Fibroblast of skin of left biceps (primary cell): ENCODE results near the gene TEF.
"Not testable (repeated sequence)": the region's sequence is repeated elsewhere in the genome, so short reads cannot be mapped to it uniquely, and the experiment has no call there.

ENCODE experiments used
- DNase-seq, 2 experiments: peaks; one replicate each; pipeline ENCODE4 v3.0.0-alpha.2; 2013; ENCODE audit warnings: low read depth in 2 of 2

TEF gene

GRCh38 chr22:41425660-41426365 is 44.1 kb downstream of the TEF start:
- DNase-seq = no peak

GRCh38 chr22:41429232-41429950 is 47.6 kb downstream of the TEF start:
- DNase-seq = no peak

- no peak for DNase-seq
Observed at GRCh38 chr22:41429951-41430332, 48.2 kb downstream of the TEF start.

GRCh38 chr22:41431656-41432055 is 49.9 kb downstream of the TEF start:
- DNase-seq = no peak

- DNase-seq = not testable (repeated sequence)
Observed at GRCh38 chr22:41433480-41433879, 51.7 kb downstream of the TEF start.

- DNase-seq = not testable (repeated sequence)
Observed at GRCh38 chr22:41434361-41435003, 52.7 kb downstream of the TEF start.

- no peak for DNase-seq
Observed at GRCh38 chr22:41435560-41435959, 53.8 kb downstream of the TEF start.

GRCh38 chr22:41436322-41437113 is 54.8 kb downstream of the TEF start:
- DNase-seq = no peak

GRCh38 chr22:41437198-41437597 is 55.5 kb downstream of the TEF start:
- DNase-seq = no peak

- DNase-seq = not testable (repeated sequence)
Observed at GRCh38 chr22:41440511-41440910, 58.8 kb downstream of the TEF start.

GRCh38 chr22:41442240-41442792 is 60.6 kb downstream of the TEF start:
- no peak for DNase-seq

- peak; percentile 93 for DNase-seq
Observed at GRCh38 chr22:41444360-41445128, 62.8 kb downstream of the TEF start.

GRCh38 chr22:41445129-41446056 is 63.7 kb downstream of the TEF start:
- no peak for DNase-seq

- no peak for DNase-seq
Observed at GRCh38 chr22:41446057-41446501, 64.3 kb downstream of the TEF start.

- DNase-seq = peak; percentile 88 to 89
Observed at GRCh38 chr22:41446639-41447434, 65.1 kb downstream of the TEF start, which contains the start of gene TOB2. TOB2 (minus strand) TSS chr22:41446801; CDS start chr22:41437345, 9,456 bp downstream.

GRCh38 chr22:41447435-41448188 is 65.9 kb downstream of the TEF start:
- DNase-seq = no peak

GRCh38 chr22:41448189-41448808 is 66.6 kb downstream of the TEF start:
- DNase-seq = peak; percentile 98
